Measurements from ENCODE around the gene SNU13.
"Not testable (repeated sequence)": the region's sequence is repeated elsewhere in the genome, so short reads cannot be mapped to it uniquely, and the experiment has no call there.

Gene SNU13

DNA sequence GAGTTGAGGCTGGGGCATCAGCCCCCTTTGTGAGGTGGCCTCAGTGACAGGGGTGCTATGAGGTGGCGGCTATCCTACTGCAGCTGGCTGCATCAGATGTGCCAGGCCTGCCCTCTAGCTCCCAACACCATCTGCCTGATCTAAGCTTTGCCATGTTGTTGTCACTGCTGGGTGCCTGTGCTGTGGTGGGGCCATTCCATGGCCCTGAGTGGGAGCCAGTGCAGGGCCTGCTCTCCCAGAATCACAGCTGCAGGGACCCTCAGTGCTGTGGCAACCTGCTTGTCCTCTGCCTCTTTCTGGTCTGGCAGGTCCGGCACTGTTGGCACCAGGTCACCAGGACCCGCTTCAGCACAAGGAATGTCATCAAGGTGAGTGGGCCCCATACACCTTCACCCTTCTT, 1.8 kb upstream of the SNU13 start:
- TF ChIP-seq ZNF274 (IDR thresholded peaks at IDR 0.05; ENCODE audit: low read depth, low read length) = no peak
- H3K4me3 ChIP-seq (ENCODE audit: low read length) = no peak overlapping the region

DNA sequence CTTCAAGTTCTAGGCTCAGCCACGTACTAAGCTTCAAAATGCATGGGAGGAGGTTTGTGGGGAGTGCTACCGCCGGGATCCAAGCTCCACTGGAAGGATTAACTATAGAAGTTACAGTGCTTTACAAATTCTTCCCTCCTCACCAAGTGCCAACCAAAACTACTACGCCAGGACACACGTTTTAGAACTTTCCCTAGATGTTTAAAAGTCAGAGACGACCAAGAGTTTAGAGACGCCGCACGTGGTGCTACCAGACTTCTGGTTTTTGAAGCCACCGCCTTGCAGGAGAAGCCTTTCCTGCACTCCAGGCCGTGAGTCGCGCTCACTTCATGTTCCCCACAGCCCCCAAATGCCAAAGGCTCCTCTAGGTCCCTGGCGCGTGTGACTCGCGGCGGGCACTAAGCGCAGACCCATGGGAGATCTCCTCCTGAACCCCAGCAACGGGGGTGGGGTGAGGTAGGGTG, 734 bp downstream of the SNU13 start:
- peak overlapping the region; percentile 89 for H3K4me3 ChIP-seq (ENCODE audit: low read length)
- no peak for TF ChIP-seq ZNF274 (IDR thresholded peaks at IDR 0.05; ENCODE audit: low read depth, low read length)

DNA sequence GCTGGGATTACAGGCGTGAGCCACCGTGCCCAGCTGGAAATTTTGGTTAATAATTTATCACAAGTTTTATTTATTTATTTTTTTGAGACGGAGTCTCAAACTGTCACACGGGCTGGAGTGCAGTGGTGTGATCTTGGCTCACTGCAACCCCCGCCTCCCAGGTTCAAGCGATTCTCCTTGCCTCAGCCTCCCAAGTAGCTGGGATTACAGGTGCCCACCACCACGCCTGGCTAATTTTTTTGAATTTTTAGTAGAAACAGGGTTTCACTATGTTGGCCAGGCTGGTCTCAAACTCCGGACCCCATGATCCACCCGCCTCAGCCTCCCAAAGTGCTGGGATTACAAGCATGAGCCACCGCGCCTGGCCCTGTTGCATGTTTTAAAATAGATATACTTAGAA, 1.8 kb downstream of the SNU13 start:
- peak overlapping the region; percentile 89 for H3K4me3 ChIP-seq (ENCODE audit: low read length)

DNA sequence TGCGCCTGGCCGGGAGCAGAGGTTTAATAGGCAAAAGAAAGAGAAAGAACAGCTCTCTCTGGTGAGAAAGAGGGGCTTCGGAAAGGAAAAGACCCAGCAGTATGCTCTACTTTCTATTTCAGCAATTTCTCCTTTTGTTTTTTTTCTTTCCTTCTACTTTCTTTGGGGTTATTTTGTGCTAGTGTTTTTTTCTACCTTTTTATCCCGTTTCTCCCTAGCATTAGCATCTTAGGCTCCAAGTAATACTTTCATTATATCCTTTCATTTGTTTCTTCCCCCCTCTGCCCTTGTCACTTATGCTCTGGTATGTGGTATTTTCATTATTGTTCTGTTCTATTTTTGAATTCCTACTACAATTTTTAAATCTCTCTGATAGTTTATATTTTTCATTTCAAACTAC, 4.5 kb downstream of the SNU13 start:
- no peak for TF ChIP-seq ZNF274 (IDR thresholded peaks at IDR 0.05; ENCODE audit: low read depth, low read length)

DNA sequence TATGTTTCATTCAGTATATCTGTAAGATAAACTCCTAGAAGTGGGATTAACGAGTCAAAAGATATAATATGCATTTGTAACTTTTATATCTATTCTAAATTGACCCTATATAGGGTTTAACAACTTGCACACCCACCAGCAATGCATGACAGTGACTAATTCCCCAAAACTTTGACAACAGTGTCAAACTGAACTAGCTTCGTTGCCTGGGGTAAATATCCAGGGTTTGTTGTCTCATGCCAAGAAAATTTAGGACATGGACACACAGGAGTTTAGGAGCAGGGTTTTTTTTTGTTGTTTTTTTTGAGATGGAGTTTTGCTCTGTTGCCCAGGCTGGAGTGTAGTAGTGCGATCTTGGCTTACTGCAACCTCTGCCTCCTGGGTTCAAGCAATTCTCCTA, 5.1 kb downstream of the SNU13 start:
- no peak for TF ChIP-seq ZNF274 (IDR thresholded peaks at IDR 0.05; ENCODE audit: low read depth, low read length)
- H3K4me3 ChIP-seq (ENCODE audit: low read length) = no peak overlapping the region

More for the DNA sequence above, 4.5 kb downstream of the SNU13 start:
- no peak overlapping the region for H3K4me3 ChIP-seq (ENCODE audit: low read length)

DNA sequence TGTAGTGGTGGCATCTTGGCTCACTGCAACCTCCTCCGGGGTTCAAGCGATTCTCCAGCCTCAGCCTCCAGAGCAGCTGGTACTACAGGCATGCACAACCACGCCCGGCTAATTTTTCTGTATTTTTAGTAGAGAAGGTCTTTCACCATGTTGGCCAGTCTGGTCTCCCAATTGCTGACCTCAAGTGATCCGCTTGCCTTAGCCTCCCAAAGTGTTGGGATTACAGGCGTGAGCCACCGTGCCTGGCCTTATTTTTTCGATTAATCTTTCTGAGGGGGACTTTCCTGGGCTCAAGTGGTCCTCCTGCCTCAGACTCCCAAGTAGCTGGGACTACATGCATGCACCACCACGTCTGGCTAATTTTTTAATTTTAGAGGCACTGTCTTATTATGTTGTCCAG, 5.6 kb downstream of the SNU13 start:
- no peak for TF ChIP-seq ZNF274 (IDR thresholded peaks at IDR 0.05; ENCODE audit: low read depth, low read length)
- H3K4me3 ChIP-seq (ENCODE audit: low read length) = peak overlapping the region; percentile 86; the same call in 1 of the 2 replicates

DNA sequence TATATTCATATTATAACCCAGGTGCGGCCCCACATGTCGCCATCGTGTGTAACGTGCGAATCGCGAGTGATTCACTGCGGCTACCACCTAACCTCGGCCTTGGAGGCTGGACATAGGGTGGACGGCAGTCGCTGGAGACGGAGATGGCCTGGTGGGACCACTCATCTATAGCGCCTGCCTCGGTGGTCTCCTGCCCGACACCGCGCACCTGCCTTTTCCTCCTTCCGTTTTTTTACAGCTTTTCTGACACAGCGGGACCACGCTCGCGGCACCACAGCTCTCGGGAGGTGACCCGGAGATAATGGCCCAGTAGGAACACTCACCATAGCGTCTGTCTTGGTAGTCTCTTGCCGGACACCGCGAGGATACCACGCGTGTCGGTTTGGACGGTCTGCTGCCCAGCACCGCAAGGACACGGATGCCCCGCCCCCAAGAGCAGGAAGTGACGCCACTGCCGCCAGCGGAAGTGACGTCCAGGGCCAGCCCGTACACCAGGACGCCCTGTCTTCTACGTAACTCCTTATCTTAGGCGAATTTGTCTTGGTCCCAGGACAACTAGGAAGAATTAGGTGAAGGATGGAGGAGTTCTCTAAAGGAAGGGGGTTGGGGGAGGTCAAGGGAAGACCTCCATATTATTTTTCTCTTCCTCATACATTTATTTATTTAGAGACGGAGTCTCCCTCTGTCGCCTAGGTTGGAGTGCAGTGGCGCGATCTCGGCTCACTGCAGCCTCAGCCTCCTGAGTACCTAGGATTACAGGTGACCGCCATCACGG, 6.4 kb downstream of the SNU13 start:
- peak overlapping the region; percentile 86 for H3K4me3 ChIP-seq (ENCODE audit: low read length)
- TF ChIP-seq ZNF274 (IDR thresholded peaks at IDR 0.05; ENCODE audit: low read depth, low read length) = no peak

DNA sequence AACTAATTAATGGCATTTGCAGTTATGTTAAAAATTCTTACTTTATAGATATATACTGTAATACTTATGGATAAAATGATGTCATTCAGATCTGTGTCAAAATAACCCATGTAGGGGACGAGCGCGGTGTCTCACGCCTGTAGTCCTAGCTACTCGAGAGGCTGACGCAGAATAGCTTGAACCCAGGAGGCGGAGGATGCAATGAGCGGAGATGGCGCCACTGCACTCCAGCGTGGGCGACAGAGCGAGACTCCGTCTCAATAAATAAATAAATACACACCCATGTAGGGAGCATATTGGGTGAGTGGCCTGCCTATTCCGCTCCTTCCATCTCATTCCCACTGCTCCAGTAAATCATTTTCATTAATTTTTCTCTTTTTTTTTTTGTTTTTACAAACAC, 7.1 kb downstream of the SNU13 start:
- no peak for TF ChIP-seq ZNF274 (IDR thresholded peaks at IDR 0.05; ENCODE audit: low read depth, low read length)
- H3K4me3 ChIP-seq (ENCODE audit: low read length) = peak overlapping the region; percentile 86

DNA sequence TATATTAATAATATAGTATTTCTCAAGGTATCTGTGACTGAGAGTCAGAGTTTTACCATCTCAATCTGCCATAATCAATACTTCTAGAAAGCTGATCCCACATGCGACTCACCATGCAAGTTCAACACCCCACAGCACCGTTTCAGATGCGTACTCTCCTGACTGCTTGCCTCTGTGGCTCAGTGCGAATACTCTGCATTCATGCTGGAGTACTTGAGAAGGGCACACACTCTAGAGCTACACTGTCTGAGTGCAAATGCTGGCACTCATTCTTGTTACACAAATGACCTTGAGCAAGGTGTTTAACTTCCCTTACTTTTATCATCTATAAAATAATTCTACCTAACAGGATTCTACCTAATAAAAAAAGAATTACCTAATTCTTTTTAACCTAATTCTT, 12.5 kb downstream of the SNU13 start:
- no peak for TF ChIP-seq ZNF274 (IDR thresholded peaks at IDR 0.05; ENCODE audit: low read depth, low read length)
- no peak overlapping the region for H3K4me3 ChIP-seq (ENCODE audit: low read length)

DNA sequence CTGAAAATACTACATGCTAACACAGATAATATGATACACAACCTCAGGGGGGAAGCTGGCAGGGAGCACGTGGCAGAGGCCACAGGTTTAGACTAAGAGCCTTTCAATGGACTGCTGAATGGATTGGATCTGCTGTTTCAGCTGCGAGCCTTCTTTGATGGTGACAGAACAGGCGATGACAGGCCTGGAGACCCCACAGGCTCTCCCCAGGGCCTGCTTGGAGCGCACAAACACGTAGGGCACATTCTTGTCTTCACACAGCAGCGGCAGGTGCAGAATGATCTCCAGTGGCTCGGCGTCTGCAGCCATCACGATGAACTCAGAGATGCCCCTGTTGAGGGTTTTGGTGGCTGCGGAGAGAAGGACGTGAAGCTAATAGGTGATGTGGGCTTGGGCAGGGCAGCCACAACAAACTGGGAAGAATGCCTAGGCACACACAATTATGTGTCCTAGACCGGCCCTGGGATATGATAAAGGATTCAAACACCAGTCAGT, 13.8 kb downstream of the SNU13 start:
- no peak overlapping the region for H3K4me3 ChIP-seq (ENCODE audit: low read length)
- no peak for TF ChIP-seq ZNF274 (IDR thresholded peaks at IDR 0.05; ENCODE audit: low read depth, low read length)

DNA sequence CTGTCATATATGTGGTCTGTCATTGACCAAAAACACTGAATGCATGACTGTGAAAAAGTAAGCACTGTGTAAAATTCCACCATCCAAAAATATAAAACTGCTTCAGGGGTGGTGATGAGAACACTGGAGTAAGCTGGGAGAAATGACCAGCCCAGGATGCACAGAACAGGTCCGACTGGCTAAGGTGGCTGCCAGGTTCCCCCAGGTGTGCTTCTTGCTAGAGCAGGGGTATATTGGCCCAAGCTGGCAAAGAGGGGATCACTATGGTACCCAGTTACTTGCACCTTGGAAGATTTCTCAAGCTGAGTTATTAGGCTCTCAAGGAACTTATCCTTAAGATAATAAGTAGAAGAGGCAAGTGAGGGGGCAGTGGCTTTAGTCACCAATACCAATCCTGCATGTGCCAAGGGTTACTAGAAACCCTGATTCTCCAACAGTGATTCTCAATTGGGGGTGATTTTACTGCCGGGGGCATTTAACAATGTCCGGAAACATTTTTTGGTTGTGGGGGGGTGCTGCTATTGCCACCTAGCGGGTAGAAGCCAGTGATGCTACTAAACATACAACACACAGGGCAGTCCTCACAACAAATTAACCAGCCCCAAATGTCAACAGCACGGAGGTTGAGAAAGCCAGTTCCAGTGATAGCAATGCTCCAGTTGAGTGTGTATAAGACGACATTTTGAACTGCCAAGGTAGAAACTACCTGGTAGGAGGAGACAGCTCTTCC, 15.7 kb downstream of the SNU13 start:
- TF ChIP-seq ZNF274 (IDR thresholded peaks at IDR 0.05; ENCODE audit: low read depth, low read length) = no peak
- H3K4me3 ChIP-seq (ENCODE audit: low read length) = no peak overlapping the region

DNA sequence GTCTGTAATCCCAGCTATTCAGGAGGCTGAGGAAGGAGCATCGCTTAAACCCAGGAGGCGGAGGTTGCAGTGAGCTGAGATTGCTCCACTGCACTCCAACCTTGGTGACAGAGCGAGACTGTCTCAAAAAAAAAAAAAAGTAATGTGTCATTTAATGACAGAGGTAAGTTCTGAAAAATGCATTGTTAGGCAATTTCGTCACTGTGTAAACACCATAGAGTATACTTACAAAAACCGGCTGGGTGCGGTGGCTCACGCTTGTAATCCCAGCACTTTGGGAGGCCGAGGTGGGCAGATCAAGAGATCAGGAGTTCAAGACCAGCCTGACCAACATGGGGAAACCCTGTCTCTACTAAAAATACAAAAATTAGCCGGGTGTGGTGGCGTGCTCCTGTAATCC, 16.6 kb downstream of the SNU13 start:
- not testable (repeated sequence) for H3K4me3 ChIP-seq (ENCODE audit: low read length)

DNA sequence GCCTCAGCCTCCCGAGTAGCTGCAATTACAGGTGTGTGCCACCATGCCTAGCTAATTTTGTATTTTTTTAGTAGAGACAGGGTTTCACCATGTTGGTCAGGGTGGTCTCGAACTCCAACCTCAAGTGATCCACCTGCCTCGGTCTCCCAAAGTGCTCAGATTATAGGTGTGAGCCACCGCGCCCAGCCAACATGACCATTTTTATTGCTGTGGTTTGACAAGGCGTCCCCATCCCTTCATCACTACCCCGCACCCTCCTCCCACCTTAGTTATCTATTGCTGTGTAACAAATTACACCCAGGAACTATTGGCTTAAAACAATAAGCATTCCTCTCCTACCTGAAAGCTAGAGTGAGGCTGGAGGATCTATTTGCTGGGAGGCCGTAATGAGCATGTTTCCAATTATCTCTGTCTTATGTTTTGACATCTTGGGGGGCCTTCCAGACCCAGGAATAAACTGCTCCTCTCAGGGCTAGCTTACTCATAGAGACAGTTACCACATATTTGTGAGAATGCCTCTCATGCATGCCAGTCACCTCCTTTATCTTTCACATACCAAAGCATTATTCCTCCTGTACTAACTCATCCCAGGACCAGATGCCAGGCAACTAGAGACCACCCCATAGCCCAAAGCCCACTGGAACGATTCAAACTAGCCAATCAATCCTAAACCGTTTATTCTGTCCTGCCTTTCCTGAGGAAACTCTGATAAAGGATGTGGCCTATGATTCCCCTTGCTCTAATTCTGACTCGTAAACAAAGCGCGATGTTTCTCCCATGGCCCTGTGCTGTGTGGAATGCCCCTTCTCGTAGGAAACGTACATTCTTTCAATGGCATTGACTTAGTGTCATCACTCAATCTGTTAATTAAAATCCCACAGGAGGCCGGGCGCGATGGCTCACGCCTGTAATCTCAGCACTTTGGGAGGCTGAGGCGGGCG, 19.4 kb downstream of the SNU13 start:
- H3K4me3 ChIP-seq (ENCODE audit: low read length) = no peak overlapping the region
- no peak for TF ChIP-seq ZNF274 (IDR thresholded peaks at IDR 0.05; ENCODE audit: low read depth, low read length)

DNA sequence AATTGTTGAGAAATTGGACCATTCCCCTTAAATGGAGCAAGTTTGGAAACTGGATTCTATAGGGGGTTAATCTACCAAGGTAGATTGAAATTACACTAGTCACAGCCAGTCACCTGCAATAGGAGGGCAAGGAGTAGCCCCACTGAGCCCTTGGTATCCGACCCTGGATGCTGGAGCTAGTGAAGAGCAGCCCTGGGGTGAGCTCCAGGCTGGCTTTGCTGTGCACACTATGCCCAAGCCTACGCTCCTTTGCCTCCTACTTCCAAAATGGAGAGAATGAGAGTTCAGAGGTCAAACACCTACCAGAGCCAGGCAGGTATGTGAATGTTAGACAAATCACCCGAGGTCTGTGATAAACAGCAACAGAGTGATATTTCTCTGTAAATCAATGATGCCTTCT, 23.7 kb downstream of the SNU13 start:
- no peak overlapping the region for H3K4me3 ChIP-seq (ENCODE audit: low read length)
- no peak for TF ChIP-seq ZNF274 (IDR thresholded peaks at IDR 0.05; ENCODE audit: low read depth, low read length)

All from GM08714 (cell line).